ELR (cell line): ENCODE results near the gene TMEM61.
A peak's percentile ranks its signal among the peaks of the same experiment; 100 is the strongest.
"Not testable (repeated sequence)": the region's sequence is repeated elsewhere in the genome, so short reads cannot be mapped to it uniquely, and the experiment has no call there.

Experiments
- DNase-seq: peaks from one replicate; pipeline ENCODE4 v3.0.0-alpha.2; 2015; ENCODE audit warnings: low read depth

Gene TMEM61

GRCh38 chr1:54962612-54963395, 17.6 kb upstream of the TMEM61 start:
- DNase-seq, result no peak

- DNase-seq, result not testable (repeated sequence)
These were observed 16.6 kb upstream of the TMEM61 start for GRCh38 chr1:54963829-54964228.

GRCh38 chr1:54965624-54966340, 14.6 kb upstream of the TMEM61 start:
- DNase-seq, result peak; percentile 71

GRCh38 chr1:54967372-54967771, 13.1 kb upstream of the TMEM61 start:
- DNase-seq, result peak; percentile 77

GRCh38 chr1:54968551-54968950, 11.9 kb upstream of the TMEM61 start:
- no peak for DNase-seq

GRCh38 chr1:54969879-54970278, 10.5 kb upstream of the TMEM61 start:
- DNase-seq, result no peak

GRCh38 chr1:54970901-54971300, 9.5 kb upstream of the TMEM61 start:
- no peak for DNase-seq

- peak; percentile 78 for DNase-seq
These were observed 9.1 kb upstream of the TMEM61 start for GRCh38 chr1:54971317-54971791.

- DNase-seq, result no peak
These were observed 8.0 kb upstream of the TMEM61 start for GRCh38 chr1:54972436-54972835.

GRCh38 chr1:54973205-54973921, 7.1 kb upstream of the TMEM61 start:
- DNase-seq, result peak; percentile 50

- DNase-seq, result no peak
These were observed 4.9 kb upstream of the TMEM61 start for GRCh38 chr1:54975356-54976108.

GRCh38 chr1:54976747-54977146, 3.7 kb upstream of the TMEM61 start:
- no peak for DNase-seq

GRCh38 chr1:54977533-54978297, 2.7 kb upstream of the TMEM61 start:
- DNase-seq, result no peak

- no peak for DNase-seq
These were observed 1.7 kb upstream of the TMEM61 start for GRCh38 chr1:54978528-54979326.

GRCh38 chr1:54979327-54979891, 1.0 kb upstream of the TMEM61 start:
- peak; percentile 34 for DNase-seq

GRCh38 chr1:54980046-54980527, 341 bp upstream of the TMEM61 start:
- no peak for DNase-seq

- no peak for DNase-seq
These were observed 1.0 kb downstream of the TMEM61 start for GRCh38 chr1:54981466-54981865.

GRCh38 chr1:54982739-54983138, 2.3 kb downstream of the TMEM61 start:
- no peak for DNase-seq

- no peak for DNase-seq
These were observed 3.9 kb downstream of the TMEM61 start for GRCh38 chr1:54984131-54984842.
